K562 (cell line): ENCODE data around the gene ZMIZ1. TPM values are rescaled to one million over a fixed set of nuclear protein-coding genes. Genes with fewer than 3 reads are reported as not detected.

Experiments used
- ATAC-seq: fragments of 200-7000 bp; cut with Tn5 transposase; 3 replicates; pipeline ENCODE4 v1.9.1; 2020; ENCODE audit warnings: moderate library complexity
- BruUV-seq: library from RNA; stranded (reverse); fragments of 400-500 nt; replicated peaks from 2 replicates; lab custom pipeline; 2021; lab: Mats Ljungman, UMichigan
- CTCF ChIA-PET: fragments of 300-600 bp; formaldehyde crosslinking; extraction: SDS; loops from one replicate; lab custom pipeline; 2021; ENCODE audit warnings: low intra/inter-chr PET ratio; lab: Yijun Ruan, JAX
- POLR2A ChIA-PET: fragments of 300-600, 350-650 bp; sonication (Branson Sonifier 250); formaldehyde crosslinking; extraction: SDS; loops from one replicate; lab custom pipeline; 2021; ENCODE audit warnings: antibody characterized with exemption, inconsistent platforms; lab: Yijun Ruan, JAX
- DNase-seq, 4 experiments: peaks; one replicate each; pipeline versions ENCODE4 v3.0.0 to v3.0.0-alpha.2; 2011 to 2018; ENCODE audit warnings: low spot score in 3 of 4, mixed read lengths in 3 of 4; ENCODE audit errors: extremely low read depth in 1 of 4
- FAIRE-seq: peaks from 2 replicates; lab custom pipeline; 2011; peaks lifted over from hg19 to GRCh38; lab: Jason Lieb, UNC
- H2AFZ ChIP-seq: 2 replicates; pipeline ENCODE4 v1.6.0; 2011; ENCODE audit warnings: low read depth, low read length, control low read depth, inconsistent platforms
- H3K27ac ChIP-seq: fragments of 200-600 bp; 3 replicates; pipeline ENCODE4 v1.8.0; 2011; ENCODE audit warnings: low read depth, mild to moderate bottlenecking, control low read depth, inconsistent platforms, low read length, moderate library complexity, mixed read lengths; ENCODE audit errors: extremely low read depth
- H3K27me3 ChIP-seq, 2 experiments: fragments of 300-600 bp in 1 of 2; 2 replicates in 1 of 2; 3 replicates in 1 of 2; pipeline versions ENCODE4 v1.6.0 to v1.8.0; 2011; ENCODE audit warnings: inconsistent platforms in 2 of 2, low read length in 2 of 2, mild to moderate bottlenecking in 1 of 2, mixed read lengths in 1 of 2, moderate library complexity in 1 of 2; ENCODE audit not compliant: control insufficient read depth in 2 of 2, insufficient read depth in 2 of 2
- H3K36me3 ChIP-seq: fragments of 300-600 bp; 3 replicates; pipeline ENCODE4 v1.8.0; 2011; ENCODE audit warnings: mild to moderate bottlenecking, low read length, inconsistent platforms; ENCODE audit not compliant: control insufficient read depth, insufficient read depth
- H3K4me1 ChIP-seq, 2 experiments: fragments of 200-600 bp in 1 of 2; replicated peaks in 1 of 2; 2 replicates in 1 of 2; 3 replicates in 1 of 2; pipeline versions ENCODE4 v1.5.1 to v1.8.0; 2011; ENCODE audit warnings: inconsistent platforms in 2 of 2, low read length in 2 of 2, mild to moderate bottlenecking in 1 of 2, mixed read lengths in 1 of 2, moderate library complexity in 1 of 2; ENCODE audit not compliant: control insufficient read depth in 2 of 2, insufficient read depth in 2 of 2
- H3K4me2 ChIP-seq: 2 replicates; pipeline ENCODE4 v1.6.1; 2011; ENCODE audit warnings: low read length, control low read depth, inconsistent platforms, mixed read lengths; ENCODE audit not compliant: insufficient read depth
- H3K4me3 ChIP-seq: fragments of 200-600 bp; sonication (generic), shearing (Covaris generic); 2 replicates; pipeline ENCODE4 v1.5.1; 2016; ENCODE audit warnings: control low read depth, inconsistent platforms
- H3K79me2 ChIP-seq: fragments of 200-600 bp; 3 replicates; pipeline ENCODE4 v1.8.0; 2011; ENCODE audit warnings: low read length, inconsistent platforms; ENCODE audit not compliant: control insufficient read depth, insufficient read depth
- H3K9ac ChIP-seq, 2 experiments: 2 replicates each; pipeline versions ENCODE4 v1.6.0 to v1.6.1; 2011; ENCODE audit warnings: low read depth in 2 of 2, low read length in 2 of 2, control low read depth in 1 of 2, inconsistent platforms in 1 of 2, mild to moderate bottlenecking in 1 of 2, mixed read lengths in 1 of 2; ENCODE audit not compliant: insufficient read depth in 1 of 2
- H3K9me1 ChIP-seq: one replicate; pipeline ENCODE4 v1.6.0; 2011; ENCODE audit warnings: inconsistent platforms, mild to moderate bottlenecking, low read length, moderate library complexity; ENCODE audit not compliant: control insufficient read depth, insufficient read depth
- H3K9me3 ChIP-seq: replicated peaks from 2 replicates; pipeline ENCODE4 v1.5.1; 2011; ENCODE audit warnings: low read depth, low read length, inconsistent platforms; ENCODE audit not compliant: control insufficient read depth, insufficient read depth
- H4K20me1 ChIP-seq: replicated peaks from 2 replicates; pipeline ENCODE4 v1.6.1; 2011; ENCODE audit warnings: low read length, inconsistent platforms, mixed read lengths; ENCODE audit not compliant: control insufficient read depth, insufficient read depth
- CAMTA2 ChIP-seq: fragments of 250-450 bp; sonication (Bioruptor Pico); conservative IDR thresholded peaks from 2 replicates; pipeline ENCODE4 v1.5.1; 2022
- CHD4 ChIP-seq: fragments of 200-600 bp; sonication (generic); IDR thresholded peaks from 3 replicates; pipeline ENCODE4 v1.6.1; 2012; ENCODE audit warnings: low read depth, mild to moderate bottlenecking, mixed read lengths, low read length, inconsistent platforms; ENCODE audit not compliant: insufficient read depth, insufficient replicate concordance, poor library complexity, severe bottlenecking
- ETV5 ChIP-seq: sonication (generic); formaldehyde crosslinking; IDR thresholded peaks from 2 replicates; pipeline ENCODE4 v1.4.0; 2020; ENCODE audit warnings: low read depth, mild to moderate bottlenecking, missing genetic modification reagents
- MYNN ChIP-seq, 2 experiments: sonication (generic); formaldehyde crosslinking in 1 of 2; IDR thresholded peaks; 2 replicates each; pipeline versions ENCODE4 v1.5.0 to v1.6.1; 2016 to 2020; ENCODE audit warnings: antibody characterized with exemption in 1 of 2, missing genetic modification reagents in 1 of 2
- NFIX ChIP-seq: fragments of 250-450 bp; sonication (Bioruptor Pico); IDR thresholded peaks from 2 replicates; pipeline ENCODE4 v1.4.0; 2020; ENCODE audit warnings: low read depth, mild to moderate bottlenecking, moderate library complexity
- POLR2G ChIP-seq: fragments of 200-400 bp; formaldehyde crosslinking; IDR thresholded peaks from 2 replicates; pipeline ENCODE4 v1.6.1; 2017; ENCODE audit warnings: low read depth, mild to moderate bottlenecking, antibody characterized with exemption, low read length, moderate library complexity
- RBM22 ChIP-seq: fragments of 200-400 bp; formaldehyde crosslinking; IDR thresholded peaks from 2 replicates; pipeline ENCODE4 v1.6.1; 2018; ENCODE audit warnings: low read length, low read depth; ENCODE audit not compliant: poor library complexity, severe bottlenecking
- TFAM ChIP-seq: fragments of 250-450 bp; sonication (Bioruptor Pico); conservative IDR thresholded peaks from 2 replicates; pipeline ENCODE4 v1.5.0; 2021; ENCODE audit warnings: mild to moderate bottlenecking, moderate library complexity
- ZNF140 ChIP-seq: fragments of 250-450 bp; sonication (Bioruptor Pico); IDR thresholded peaks from 2 replicates; pipeline ENCODE4 v1.8.0; 2021; ENCODE audit warnings: moderate library complexity, mild to moderate bottlenecking, inconsistent platforms
- WGBS: fragments of 100-300 bp; shearing (Covaris generic); methylation state at CpG from one replicate; pipeline ENCODE4 v1.1.6; 2016; ENCODE audit warnings: low coverage, mixed read lengths; ENCODE audit not compliant: insufficient coverage; ENCODE audit errors: missing lambda C conversion rate; 5-methylcytosine and 5-hydroxymethylcytosine counted together
- in situ Hi-C: fragments of 300-500 bp; cut with MboI; formaldehyde crosslinking; loops from 4 replicates; pipeline ENCODE4 v1.15.0; 2018; ENCODE audit warnings: inconsistent platforms, mixed read lengths
- intact Hi-C: fragments of 100-400 bp; cut with micrococcal nuclease; formaldehyde crosslinking; loops from 2 replicates; pipeline ENCODE4 v1.14.2; 2022
- polyA plus RNA-seq, 8 experiments: library from polyadenylated mRNA; depleted of rRNA in 4 of 8; stranded (reverse) in 5 of 8; unstranded in 3 of 8; fragments of >200 nt; fragmentation: Nextera tagmentation in 2 of 8; fragmentation: Illumina TruSeq in 1 of 8; extraction: Ambion mirVana in 2 of 8; extraction: Trizol in 1 of 8; gene quantifications; 2 replicates each; pipeline versions ENCODE4 v1.2.1 to v1.2.3, GENCODE V29; 2011 to 2014; ENCODE audit warnings: inconsistent platforms in 1 of 8, missing spikeins in 1 of 8
- total RNA-seq, 7 experiments: library from RNA; depleted of rRNA in 6 of 7; stranded (reverse); fragments of >200 nt in 6 of 7; fragmentation: Illumina TruSeq in 2 of 7; extraction: Trizol in 2 of 7; gene quantifications; 2 replicates each; pipeline versions ENCODE4 v1.2.1 to v1.2.3, GENCODE V29; 2011 to 2021; ENCODE audit warnings: low replicate concordance in 1 of 7
- TF ChIP-seq, protein P1 (sequence below): IDR thresholded peaks from 2 replicates; pipeline ENCODE4 v1.6.1; 2011; ENCODE audit warnings: borderline replicate concordance, low read depth, mild to moderate bottlenecking, moderate library complexity, low read length; ENCODE audit not compliant: insufficient read depth, poor library complexity, severe bottlenecking

Gene ZMIZ1
- total and polyA plus RNA-seq, 9 of the 15 experiments (the other 6 are each of a cell fraction or from before 2014, with no cell fraction given), result 1.0 to 37.3 (median 4.3) TPM

DNA sequence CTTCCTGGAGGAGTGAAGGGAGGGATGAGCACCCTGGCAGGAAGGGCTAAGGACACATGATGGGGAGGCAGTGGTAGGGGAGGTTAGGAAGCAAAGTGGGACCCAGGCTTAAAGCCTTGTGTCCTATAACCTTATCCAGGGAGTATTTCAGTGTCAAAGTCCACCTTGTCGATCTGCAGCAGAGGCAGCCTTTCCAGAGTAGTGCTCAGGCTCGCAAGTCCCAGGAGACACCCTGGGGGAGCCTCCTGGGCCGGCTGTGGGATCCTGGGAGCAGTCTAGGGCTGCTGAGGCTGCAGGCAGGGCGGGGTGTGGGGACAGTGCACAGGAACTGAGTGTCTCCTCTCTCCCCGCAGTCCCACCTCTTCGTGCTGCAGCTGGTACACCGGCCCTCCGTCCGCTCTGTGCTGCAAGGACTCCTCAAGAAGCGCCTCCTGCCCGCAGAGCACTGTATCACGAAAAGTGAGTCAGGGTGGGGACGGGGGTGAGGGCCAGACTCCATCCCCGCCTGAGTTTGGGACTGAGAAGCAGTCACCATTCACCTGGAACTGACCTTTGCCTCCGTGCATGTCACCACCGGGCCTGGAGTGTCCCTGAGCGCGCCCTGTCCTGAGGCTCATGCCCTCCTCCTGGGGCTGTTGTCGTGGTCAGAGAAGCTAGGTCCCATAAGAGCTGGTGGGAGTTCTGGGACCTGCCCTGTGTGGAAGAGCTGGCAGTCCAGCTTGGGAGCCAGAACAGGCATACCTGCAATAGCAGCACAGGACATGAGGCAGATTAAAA, 233.2 kb downstream of the ZMIZ1 start (continued):
- TF ChIP-seq, protein P1, sequence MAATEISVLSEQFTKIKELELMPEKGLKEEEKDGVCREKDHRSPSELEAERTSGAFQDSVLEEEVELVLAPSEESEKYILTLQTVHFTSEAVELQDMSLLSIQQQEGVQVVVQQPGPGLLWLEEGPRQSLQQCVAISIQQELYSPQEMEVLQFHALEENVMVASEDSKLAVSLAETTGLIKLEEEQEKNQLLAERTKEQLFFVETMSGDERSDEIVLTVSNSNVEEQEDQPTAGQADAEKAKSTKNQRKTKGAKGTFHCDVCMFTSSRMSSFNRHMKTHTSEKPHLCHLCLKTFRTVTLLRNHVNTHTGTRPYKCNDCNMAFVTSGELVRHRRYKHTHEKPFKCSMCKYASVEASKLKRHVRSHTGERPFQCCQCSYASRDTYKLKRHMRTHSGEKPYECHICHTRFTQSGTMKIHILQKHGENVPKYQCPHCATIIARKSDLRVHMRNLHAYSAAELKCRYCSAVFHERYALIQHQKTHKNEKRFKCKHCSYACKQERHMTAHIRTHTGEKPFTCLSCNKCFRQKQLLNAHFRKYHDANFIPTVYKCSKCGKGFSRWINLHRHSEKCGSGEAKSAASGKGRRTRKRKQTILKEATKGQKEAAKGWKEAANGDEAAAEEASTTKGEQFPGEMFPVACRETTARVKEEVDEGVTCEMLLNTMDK, result no peak
- TF ChIP-seq CHD4 (no peak), POLR2G (peak; percentile 36; the same call in 1 of the 2 replicates), ZNF140 (CRISPR knock-in tag) (no peak)

GRCh38 chr10:79303631-79304478, 235.1 kb downstream of the ZMIZ1 start:
- in situ Hi-C loops, result no loop called here
- Histone ChIP-seq H3K4me1 (peaks cover 0 to 20% of the 10 kb centered on the region in 2 experiments; a peak in 1 of 5 replicates), H2AFZ (no peak overlapping the region), H3K27ac (no peak overlapping the region), H3K9me3 (no peaks in the 10 kb centered on the region), H3K9me1 (no peaks in the 10 kb centered on the region), H3K27me3 (no peaks in the 10 kb centered on the region), H4K20me1 (no peaks in the 10 kb centered on the region), H3K4me2 (no peak overlapping the region), H3K79me2 (no peaks in the 10 kb centered on the region), H3K4me3 (no peak overlapping the region), H3K36me3 (peaks cover 88% of the 10 kb centered on the region; the same call in 2 of the 3 replicates), H3K9ac (no peak overlapping the region)
- POLR2A ChIA-PET, result interaction anchor here (1.0 to 1.7 kb wide), 2 partner anchors 13 to 14 kb away, joined by 4 read pairs; no protein-coding TSS in a partner anchor
- intact Hi-C loops, result no loop called here
- TF ChIP-seq RBM22 (peak; percentile 69), MYNN (IDR thresholded peaks at IDR 0.05) (no peak), MYNN (CRISPR knock-in tag; IDR thresholded peaks at IDR 0.05) (0 out of 2 replicates have a peak, but pooled peaks have one; percentile 9), ETV5 (CRISPR knock-in tag) (no peak), TFAM (CRISPR knock-in tag) (no peak), CAMTA2 (CRISPR knock-in tag) (no peak), NFIX (CRISPR knock-in tag) (no peak)
- 77% methylated on average over 25 of the region's 25 CpGs for WGBS
- BruUV-seq, result no TSS peak
- no peak for DNase-seq
- no peak for FAIRE-seq
- no peak for ATAC-seq
- CTCF ChIA-PET, result no interaction called here
